A549 (cell line): ENCODE data around the gene CNBP. TPM values are rescaled to one million over a fixed set of nuclear protein-coding genes. Genes with fewer than 3 reads are reported as not detected.
A peak's percentile ranks its signal among the peaks of the same experiment; 100 is the strongest.

Experiments used
- ATAC-seq, 2 experiments: fragments of 200-7000 bp in 1 of 2; fragments of >200 bp in 1 of 2; cut with Nextera tagmentation in 1 of 2; cut with Tn5 transposase in 1 of 2; 3 replicates each; pipeline versions ENCODE4 v1.8.0 to v1.9.1; 2018 to 2020; ENCODE audit warnings: mild to moderate bottlenecking in 1 of 2, moderate library complexity in 1 of 2
- CTCF ChIA-PET: fragments of 300-600 bp; sonication (Branson Sonifier 250); formaldehyde crosslinking; extraction: SDS; loops from one replicate; lab custom pipeline; 2021; ENCODE audit warnings: antibody characterized with exemption, inconsistent platforms; lab: Yijun Ruan, JAX
- POLR2A ChIA-PET: fragments of 350-600 bp; formaldehyde crosslinking; extraction: SDS; loops from one replicate; lab custom pipeline; 2021; ENCODE audit warnings: antibody characterized with exemption, inconsistent platforms; lab: Yijun Ruan, JAX
- DNase-seq, 2 experiments: peaks; one replicate each; pipeline versions ENCODE4 v3.0.0 to v3.0.0-alpha.2; 2011 to 2016; ENCODE audit warnings: low read depth in 1 of 2, low spot score in 1 of 2
- FAIRE-seq: peaks from 2 replicates; lab custom pipeline; 2011; peaks lifted over from hg19 to GRCh38; lab: Jason Lieb, UNC
- H3K27ac ChIP-seq, 2 experiments: fragments of >200 bp; sonication (Bioruptor Twin); formaldehyde crosslinking; 3 replicates each; pipeline ENCODE4 v1.5.1; 2016 to 2017
- H3K4me1 ChIP-seq: fragments of >200 bp; sonication (Bioruptor Twin); formaldehyde crosslinking; 3 replicates; pipeline ENCODE4 v1.6.1; 2016
- H3K4me2 ChIP-seq: fragments of >200 bp; sonication (Bioruptor Twin); formaldehyde crosslinking; 3 replicates; pipeline ENCODE4 v1.6.1; 2016
- H3K4me3 ChIP-seq: fragments of >200 bp; sonication (Bioruptor Twin); formaldehyde crosslinking; 3 replicates; pipeline ENCODE4 v1.5.1; 2016
- H3K9me3 ChIP-seq: fragments of >200 bp; sonication (Bioruptor Twin); formaldehyde crosslinking; 3 replicates; pipeline ENCODE4 v1.6.1; 2016
- CEBPB ChIP-seq, 2 experiments: fragments of >200 bp in 1 of 2; sonication (Bioruptor Twin) in 1 of 2; formaldehyde crosslinking in 1 of 2; IDR thresholded peaks; 2 replicates each; pipeline ENCODE4 v1.6.1; 2012 to 2016
- EHMT2 ChIP-seq: fragments of 200-600 bp; sonication (generic); IDR thresholded peaks from 2 replicates; pipeline ENCODE4 v1.6.1; 2016; ENCODE audit warnings: antibody characterized with exemption, low read depth, mild to moderate bottlenecking, moderate library complexity
- EP300 ChIP-seq, 2 experiments: fragments of >200 bp; sonication (Bioruptor Twin); formaldehyde crosslinking; IDR thresholded peaks; 2 replicates in 1 of 2; 3 replicates in 1 of 2; pipeline ENCODE4 v1.6.1; 2016 to 2017
- ESRRA ChIP-seq: fragments of 150-350 bp; IDR thresholded peaks from 2 replicates; pipeline ENCODE4 v1.6.1; 2014; ENCODE audit warnings: mild to moderate bottlenecking, low read length, borderline replicate concordance
- FOSL2 ChIP-seq, 2 experiments: fragments of 450-650 bp in 1 of 2; fragments of >200 bp in 1 of 2; sonication (Bioruptor Twin) in 1 of 2; formaldehyde crosslinking; IDR thresholded peaks; 2 replicates each; pipeline versions ENCODE4 v1.5.0 to v1.6.1; 2016 to 2020; ENCODE audit warnings: mild to moderate bottlenecking in 1 of 2, moderate library complexity in 1 of 2
- FOXS1 ChIP-seq: fragments of 250-450 bp; sonication (Bioruptor Pico); IDR thresholded peaks from 2 replicates; pipeline ENCODE4 v1.5.0; 2020; ENCODE audit warnings: mild to moderate bottlenecking, moderate library complexity
- GATA3 ChIP-seq: IDR thresholded peaks from 2 replicates; pipeline ENCODE4 v1.6.1; 2012; ENCODE audit warnings: borderline replicate concordance
- HOXB13 ChIP-seq: fragments of 250-450 bp; sonication (Bioruptor Pico); IDR thresholded peaks from 2 replicates; pipeline ENCODE4 v1.5.0; 2020; ENCODE audit warnings: low read depth, mild to moderate bottlenecking, moderate library complexity
- HOXB5 ChIP-seq: fragments of 250-450 bp; sonication (Bioruptor Pico); IDR thresholded peaks from 2 replicates; pipeline ENCODE4 v1.5.0; 2020; ENCODE audit warnings: mild to moderate bottlenecking, moderate library complexity
- JUN ChIP-seq, 2 experiments: fragments of >200 bp; sonication (Bioruptor Twin); formaldehyde crosslinking; IDR thresholded peaks; 2 replicates in 1 of 2; 3 replicates in 1 of 2; pipeline ENCODE4 v1.6.1; 2016 to 2017
- JUNB ChIP-seq: fragments of >200 bp; sonication (Bioruptor Twin); formaldehyde crosslinking; IDR thresholded peaks from 2 replicates; pipeline ENCODE4 v1.6.1; 2016
- MYC ChIP-seq: IDR thresholded peaks from 2 replicates; pipeline ENCODE4 v1.6.1; 2012; ENCODE audit warnings: mild to moderate bottlenecking, inconsistent platforms, low read length, improper control_type of control experiment, borderline replicate concordance
- POLR2A ChIP-seq: IDR thresholded peaks from 2 replicates; pipeline ENCODE4 v1.6.1; 2012; ENCODE audit warnings: mild to moderate bottlenecking, low read length
- POLR2AphosphoS2 ChIP-seq: conservative IDR thresholded peaks from 2 replicates; pipeline ENCODE4 v1.6.1; 2012; ENCODE audit warnings: low read length, improper control_type of control experiment, inconsistent platforms
- RARB ChIP-seq: fragments of 250-450 bp; sonication (Bioruptor Pico); IDR thresholded peaks from 2 replicates; pipeline ENCODE4 v1.8.0; 2021; ENCODE audit warnings: mild to moderate bottlenecking, moderate library complexity
- RCOR1 ChIP-seq: fragments of 150-350 bp; IDR thresholded peaks from 2 replicates; pipeline ENCODE4 v1.6.1; 2014; ENCODE audit warnings: antibody characterized with exemption, low read length, low read depth
- RFX5 ChIP-seq: fragments of 450-650 bp; IDR thresholded peaks from 2 replicates; pipeline ENCODE4 v1.7.1; 2014; ENCODE audit warnings: antibody characterized with exemption, mild to moderate bottlenecking, moderate library complexity
- RNF2 ChIP-seq: fragments of 200-600 bp; sonication (generic); IDR thresholded peaks from 2 replicates; pipeline ENCODE4 v1.6.1; 2016; ENCODE audit warnings: low read depth, mild to moderate bottlenecking, antibody characterized with exemption, moderate library complexity, borderline replicate concordance
- SMC3 ChIP-seq: fragments of >200 bp; sonication (Bioruptor Twin); formaldehyde crosslinking; IDR thresholded peaks from 3 replicates; pipeline ENCODE4 v1.6.1; 2018; ENCODE audit warnings: inconsistent platforms
- ZC3H11A ChIP-seq: fragments of 450-650 bp; IDR thresholded peaks from 2 replicates; pipeline ENCODE4 v1.6.1; 2014; ENCODE audit warnings: antibody characterized with exemption, mild to moderate bottlenecking
- WGBS: methylation state at CpG from one replicate; pipeline ENCODE4 v1.1.6; 2017; ENCODE audit errors: missing lambda C conversion rate; 5-methylcytosine and 5-hydroxymethylcytosine counted together
- polyA plus RNA-seq, 4 experiments: library from polyadenylated mRNA; depleted of rRNA in 3 of 4; stranded (reverse); fragments of >200 nt; fragmentation: RNase III in 1 of 4; extraction: RNeasy Plus Mini Kit Qiagen cat#74134 plus additional on column Dnase treatment in 1 of 4; gene quantifications; 2 replicates in 3 of 4; 3 replicates in 1 of 4; pipeline ENCODE4 v1.2.3, GENCODE V29; 2011 to 2017
- TF ChIP-seq, protein P1 (sequence below): fragments of 150-350 bp; IDR thresholded peaks from 2 replicates; pipeline ENCODE4 v1.6.1; 2014; ENCODE audit warnings: low read depth, mild to moderate bottlenecking, low read length
- TF ChIP-seq, protein P2 (sequence below): IDR thresholded peaks from 2 replicates; pipeline ENCODE4 v1.6.1; 2012
- TF ChIP-seq, protein P3 (sequence below): fragments of >200 bp; sonication (Bioruptor Twin); formaldehyde crosslinking; IDR thresholded peaks from 2 replicates; pipeline ENCODE4 v1.6.1; 2016

Gene CNBP
- polyA plus RNA-seq, 2 of the 4 experiments (the other 2 are of a cell fraction): 312 to 365 TPM

DNA sequence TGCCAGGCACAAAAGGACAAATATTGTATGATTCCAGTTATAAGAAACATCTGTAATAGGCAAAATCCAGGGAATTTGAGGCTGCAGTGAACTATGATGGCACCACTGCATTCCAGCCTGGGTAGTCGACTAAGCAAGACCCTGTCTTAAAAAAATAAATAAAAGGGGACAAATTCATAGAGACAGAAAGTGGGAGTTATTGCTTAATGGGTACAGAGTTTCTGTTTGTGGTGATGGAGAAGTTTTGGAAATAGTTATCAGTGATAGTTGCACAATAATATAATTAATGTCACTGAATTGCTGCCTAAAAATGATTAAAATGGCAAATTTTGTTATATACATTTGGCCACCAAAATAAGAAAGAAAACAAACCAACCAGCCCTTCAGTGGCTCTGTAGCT, 27.6 kb upstream of the CNBP start:
- Histone ChIP-seq H3K27ac (peak overlapping the region; percentile 86 to 89), H3K4me2 (peak overlapping the region; percentile 65), H3K9me3 (no peaks in the 10 kb centered on the region), H3K4me3 (no peak overlapping the region), H3K4me1 (peaks cover 20% of the 10 kb centered on the region)
- DNase-seq (no peak), FAIRE-seq (no peak), ATAC-seq (no peak)
- 52% methylated on average over 1 of the region's 1 CpG for WGBS
- CTCF ChIA-PET: interaction anchor here (0.8 to 1.8 kb wide), 2 partner anchors 11 to 34 kb away, joined by 4 to 8 read pairs; no protein-coding TSS in a partner anchor
- TF ChIP-seq ESRRA (no peak), SMC3 (no peak), JUNB (no peak), CEBPB (IDR thresholded peaks at IDR 0.05) (peak; percentile 25 to 27; a peak in 2 of 4 replicates), RCOR1 (no peak), EHMT2 (no peak)
- TF ChIP-seq, protein P1, sequence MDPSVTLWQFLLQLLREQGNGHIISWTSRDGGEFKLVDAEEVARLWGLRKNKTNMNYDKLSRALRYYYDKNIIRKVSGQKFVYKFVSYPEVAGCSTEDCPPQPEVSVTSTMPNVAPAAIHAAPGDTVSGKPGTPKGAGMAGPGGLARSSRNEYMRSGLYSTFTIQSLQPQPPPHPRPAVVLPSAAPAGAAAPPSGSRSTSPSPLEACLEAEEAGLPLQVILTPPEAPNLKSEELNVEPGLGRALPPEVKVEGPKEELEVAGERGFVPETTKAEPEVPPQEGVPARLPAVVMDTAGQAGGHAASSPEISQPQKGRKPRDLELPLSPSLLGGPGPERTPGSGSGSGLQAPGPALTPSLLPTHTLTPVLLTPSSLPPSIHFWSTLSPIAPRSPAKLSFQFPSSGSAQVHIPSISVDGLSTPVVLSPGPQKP: no peak
- POLR2A ChIA-PET: interaction anchor here (0.7 to 1.7 kb wide), 6 partner anchors 13 to 27 kb away, joined by 3 to 11 read pairs (median 6); partner anchors contain the start of gene CNBP

DNA sequence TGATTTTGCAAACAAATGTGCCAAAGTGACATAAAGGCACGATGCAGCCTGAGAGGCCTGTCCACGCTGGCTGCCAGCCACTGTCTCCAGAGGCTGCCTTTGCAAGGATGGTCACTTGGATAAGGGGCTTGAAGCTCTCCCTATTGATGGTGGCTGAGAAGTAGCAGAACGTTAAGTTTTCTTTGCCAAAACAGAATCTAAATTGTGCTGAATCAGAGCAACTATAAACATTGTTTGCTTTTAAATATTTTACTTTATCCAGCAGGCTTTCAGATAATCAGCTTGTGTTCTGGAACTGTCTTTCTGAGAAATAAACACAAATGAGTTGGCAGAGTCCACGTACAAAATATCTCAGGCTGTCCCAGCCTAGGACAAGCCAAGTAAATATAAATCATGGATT, 23.8 kb upstream of the CNBP start:
- H3K4me3 ChIP-seq: no peak overlapping the region
- POLR2A ChIA-PET: interaction anchor here (0.7 kb wide), 1 partner anchor 17 kb away, joined by 3 read pairs; no protein-coding TSS in a partner anchor
- 67% methylated on average over 4 of the region's 4 CpGs for WGBS
- DNase-seq (no peak), ATAC-seq (no peak), FAIRE-seq (no peak)
- CTCF ChIA-PET: interaction anchor here (1.4 to 3.4 kb wide), 3 partner anchors 11 to 38 kb away, joined by 3 to 17 read pairs (median 12); no protein-coding TSS in a partner anchor
- no peaks in the 10 kb centered on the region for H3K9me3 ChIP-seq
- TF ChIP-seq, protein P2, sequence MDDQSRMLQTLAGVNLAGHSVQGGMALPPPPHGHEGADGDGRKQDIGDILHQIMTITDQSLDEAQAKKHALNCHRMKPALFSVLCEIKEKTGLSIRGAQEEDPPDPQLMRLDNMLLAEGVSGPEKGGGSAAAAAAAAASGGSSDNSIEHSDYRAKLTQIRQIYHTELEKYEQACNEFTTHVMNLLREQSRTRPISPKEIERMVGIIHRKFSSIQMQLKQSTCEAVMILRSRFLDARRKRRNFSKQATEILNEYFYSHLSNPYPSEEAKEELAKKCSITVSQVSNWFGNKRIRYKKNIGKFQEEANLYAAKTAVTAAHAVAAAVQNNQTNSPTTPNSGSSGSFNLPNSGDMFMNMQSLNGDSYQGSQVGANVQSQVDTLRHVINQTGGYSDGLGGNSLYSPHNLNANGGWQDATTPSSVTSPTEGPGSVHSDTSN: no peak
- TF ChIP-seq MYC (no peak), EHMT2 (no peak), POLR2AphosphoS2 (no peak), RFX5 (no peak), EP300 (IDR thresholded peaks at IDR 0.05) (no peak), HOXB13 (no peak), ZC3H11A (no peak), RCOR1 (no peak), GATA3 (no peak), FOSL2 (IDR thresholded peaks at IDR 0.05) (no peak), FOSL2 (CRISPR knock-in tag; IDR thresholded peaks at IDR 0.05) (no peak)
- H3K27ac ChIP-seq: peak overlapping the region in 1 of 2 experiments; percentile 18; a peak in 1 of 6 replicates
- H3K4me1 ChIP-seq: peaks cover 22% of the 10 kb centered on the region
- no peak overlapping the region for H3K4me2 ChIP-seq

DNA sequence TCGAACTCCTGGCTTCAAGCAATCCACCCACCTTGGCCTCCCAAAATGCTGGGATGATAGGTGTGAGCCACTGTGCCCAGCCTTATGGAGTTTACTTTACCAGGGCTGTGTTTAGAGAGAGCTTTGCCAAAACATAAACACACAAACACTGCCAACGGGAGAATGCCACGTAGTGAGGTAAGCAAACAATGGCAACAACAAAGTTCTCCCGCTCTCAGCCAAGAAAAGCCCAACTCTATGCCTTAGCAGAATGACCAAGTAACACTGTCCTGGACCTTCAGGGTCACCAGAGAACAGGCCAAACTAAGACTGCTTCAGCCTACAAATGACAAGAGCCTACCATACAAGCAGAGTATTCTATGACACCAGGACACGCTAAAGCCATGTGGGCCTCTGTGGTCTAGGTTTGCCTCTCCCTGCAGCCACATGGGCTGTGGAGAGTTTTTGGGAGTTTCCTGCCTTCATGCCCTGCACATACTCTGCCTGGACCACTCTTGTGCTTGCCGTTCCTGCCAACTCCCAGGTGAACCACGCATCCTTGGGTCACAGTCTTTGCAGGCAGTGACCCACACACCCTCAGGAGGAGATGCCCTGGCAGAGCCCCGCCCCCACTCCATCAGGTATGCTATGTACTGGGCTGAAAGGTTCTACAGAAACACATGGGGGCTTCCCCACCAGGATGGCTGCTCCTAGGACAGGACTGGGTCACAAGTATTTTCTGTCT, 21.6 kb upstream of the CNBP start:
- FAIRE-seq: no peak
- 56% methylated on average over 7 of the region's 8 CpGs for WGBS
- TF ChIP-seq FOXS1 (CRISPR knock-in tag) (no peak), POLR2A (no peak), RARB (CRISPR knock-in tag) (no peak), RNF2 (no peak), JUN (IDR thresholded peaks at IDR 0.05) (no peak), HOXB5 (no peak)
- TF ChIP-seq, protein P3, sequence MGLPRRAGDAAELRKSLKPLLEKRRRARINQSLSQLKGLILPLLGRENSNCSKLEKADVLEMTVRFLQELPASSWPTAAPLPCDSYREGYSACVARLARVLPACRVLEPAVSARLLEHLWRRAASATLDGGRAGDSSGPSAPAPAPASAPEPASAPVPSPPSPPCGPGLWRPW: no peak
- H3K9me3 ChIP-seq: no peaks in the 10 kb centered on the region
- H3K4me1 ChIP-seq: peaks cover 6% of the 10 kb centered on the region; the same call in 2 of the 3 replicates
- ChIA-PET CTCF (interaction anchor here (1.3 kb wide), 1 partner anchor 9 kb away, joined by 4 read pairs; no protein-coding TSS in a partner anchor), POLR2A (no interaction called here)
- DNase-seq: no peak
- H3K27ac ChIP-seq: peak overlapping the region in 1 of 2 experiments; percentile 21; a peak in 1 of 6 replicates
- no peak overlapping the region for H3K4me3 ChIP-seq
- H3K4me2 ChIP-seq: no peak overlapping the region
- ATAC-seq: peak; percentile 47 to 64; a peak in 4 of 6 replicates
